K562 (cell line): ENCODE data around the gene SLC66A3. TPM values are rescaled to one million over a fixed set of nuclear protein-coding genes. Genes with fewer than 3 reads are reported as not detected.

Source experiments
- GABPB1 ChIP-seq: sonication (generic); formaldehyde crosslinking; IDR thresholded peaks from 2 replicates; pipeline ENCODE4 v1.8.0; 2022; ENCODE audit warnings: mild to moderate bottlenecking, missing genetic modification reagents
- LARP7 ChIP-seq: fragments of 450-650 bp; IDR thresholded peaks from 2 replicates; pipeline ENCODE4 v1.6.1; 2016
- ZNF174 ChIP-seq: fragments of 250-450 bp; sonication (Bioruptor Pico); IDR thresholded peaks from 2 replicates; pipeline ENCODE4 v1.4.0; 2020; ENCODE audit warnings: mild to moderate bottlenecking
- ZNF740 ChIP-seq, 3 experiments: fragments of 200-800 bp in 1 of 3; sonication (Bioruptor generic) in 1 of 3; sonication (generic) in 1 of 3; formaldehyde crosslinking in 1 of 3; IDR thresholded peaks; 2 replicates each; pipeline versions ENCODE4 v1.6.1 to v1.8.0; 2016 to 2022; ENCODE audit warnings: mild to moderate bottlenecking in 2 of 3, missing compliant biosample characterization in 2 of 3, missing genetic modification characterization in 2 of 3, missing genetic modification reagents in 1 of 3
- polyA plus RNA-seq, 8 experiments: library from polyadenylated mRNA; depleted of rRNA in 4 of 8; stranded (reverse) in 5 of 8; unstranded in 3 of 8; fragments of >200 nt; fragmentation: Nextera tagmentation in 2 of 8; fragmentation: Illumina TruSeq in 1 of 8; extraction: Ambion mirVana in 2 of 8; extraction: Trizol in 1 of 8; gene quantifications; 2 replicates each; pipeline versions ENCODE4 v1.2.1 to v1.2.3, GENCODE V29; 2011 to 2014; ENCODE audit warnings: inconsistent platforms in 1 of 8, missing spikeins in 1 of 8
- total RNA-seq, 7 experiments: library from RNA; depleted of rRNA in 6 of 7; stranded (reverse); fragments of >200 nt in 6 of 7; fragmentation: Illumina TruSeq in 2 of 7; extraction: Trizol in 2 of 7; gene quantifications; 2 replicates each; pipeline versions ENCODE4 v1.2.1 to v1.2.3, GENCODE V29; 2011 to 2021; ENCODE audit warnings: low replicate concordance in 1 of 7
- TF ChIP-seq, protein P1 (sequence below), 3 experiments: fragments of 200-800 bp in 1 of 3; fragments of 250-450 bp in 1 of 3; fragments of 450-650 bp in 1 of 3; sonication (Bioruptor Pico) in 1 of 3; sonication (Bioruptor generic) in 1 of 3; formaldehyde crosslinking in 1 of 3; IDR thresholded peaks; 2 replicates each; pipeline versions ENCODE4 v1.6.1 to v1.8.0; 2016 to 2022; ENCODE audit warnings: mild to moderate bottlenecking in 2 of 3, missing genetic modification characterization in 2 of 3, missing compliant biosample characterization in 1 of 3, moderate library complexity in 1 of 3
- TF ChIP-seq, protein P2 (sequence below), 2 experiments: fragments of 450-650 bp; formaldehyde crosslinking in 1 of 2; IDR thresholded peaks; 2 replicates each; pipeline versions ENCODE4 v1.4.0 to v1.6.1; 2014 to 2020; ENCODE audit warnings: mild to moderate bottlenecking in 2 of 2, borderline replicate concordance in 1 of 2, low read depth in 1 of 2
- TF ChIP-seq, protein P3 (sequence below): sonication (generic); formaldehyde crosslinking; IDR thresholded peaks from 2 replicates; pipeline ENCODE4 v1.8.0; 2022; ENCODE audit warnings: mild to moderate bottlenecking, missing genetic modification reagents

The SLC66A3 gene
- total and polyA plus RNA-seq, 9 of the 15 experiments (the other 6 are each of a cell fraction or from before 2014, with no cell fraction given) = 2.8 to 30.0 (median 9.1) TPM

- TF ChIP-seq, protein P1, sequence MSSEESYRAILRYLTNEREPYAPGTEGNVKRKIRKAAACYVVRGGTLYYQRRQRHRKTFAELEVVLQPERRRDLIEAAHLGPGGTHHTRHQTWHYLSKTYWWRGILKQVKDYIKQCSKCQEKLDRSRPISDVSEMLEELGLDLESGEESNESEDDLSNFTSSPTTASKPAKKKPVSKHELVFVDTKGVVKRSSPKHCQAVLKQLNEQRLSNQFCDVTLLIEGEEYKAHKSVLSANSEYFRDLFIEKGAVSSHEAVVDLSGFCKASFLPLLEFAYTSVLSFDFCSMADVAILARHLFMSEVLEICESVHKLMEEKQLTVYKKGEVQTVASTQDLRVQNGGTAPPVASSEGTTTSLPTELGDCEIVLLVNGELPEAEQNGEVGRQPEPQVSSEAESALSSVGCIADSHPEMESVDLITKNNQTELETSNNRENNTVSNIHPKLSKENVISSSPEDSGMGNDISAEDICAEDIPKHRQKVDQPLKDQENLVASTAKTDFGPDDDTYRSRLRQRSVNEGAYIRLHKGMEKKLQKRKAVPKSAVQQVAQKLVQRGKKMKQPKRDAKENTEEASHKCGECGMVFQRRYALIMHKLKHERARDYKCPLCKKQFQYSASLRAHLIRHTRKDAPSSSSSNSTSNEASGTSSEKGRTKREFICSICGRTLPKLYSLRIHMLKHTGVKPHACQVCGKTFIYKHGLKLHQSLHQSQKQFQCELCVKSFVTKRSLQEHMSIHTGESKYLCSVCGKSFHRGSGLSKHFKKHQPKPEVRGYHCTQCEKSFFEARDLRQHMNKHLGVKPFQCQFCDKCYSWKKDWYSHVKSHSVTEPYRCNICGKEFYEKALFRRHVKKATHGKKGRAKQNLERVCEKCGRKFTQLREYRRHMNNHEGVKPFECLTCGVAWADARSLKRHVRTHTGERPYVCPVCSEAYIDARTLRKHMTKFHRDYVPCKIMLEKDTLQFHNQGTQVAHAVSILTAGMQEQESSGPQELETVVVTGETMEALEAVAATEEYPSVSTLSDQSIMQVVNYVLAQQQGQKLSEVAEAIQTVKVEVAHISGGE (CRISPR knock-in tag; IDR thresholded peaks at IDR 0.05) = peak in 1 of 3 experiments; percentile 50; a peak in 1 of 6 replicates
- TF ChIP-seq LARP7 = no peak
- peak; percentile 55; the same call in 1 of the 2 replicates for TF ChIP-seq GABPB1 (CRISPR knock-in tag)
- TF ChIP-seq, protein P2, sequence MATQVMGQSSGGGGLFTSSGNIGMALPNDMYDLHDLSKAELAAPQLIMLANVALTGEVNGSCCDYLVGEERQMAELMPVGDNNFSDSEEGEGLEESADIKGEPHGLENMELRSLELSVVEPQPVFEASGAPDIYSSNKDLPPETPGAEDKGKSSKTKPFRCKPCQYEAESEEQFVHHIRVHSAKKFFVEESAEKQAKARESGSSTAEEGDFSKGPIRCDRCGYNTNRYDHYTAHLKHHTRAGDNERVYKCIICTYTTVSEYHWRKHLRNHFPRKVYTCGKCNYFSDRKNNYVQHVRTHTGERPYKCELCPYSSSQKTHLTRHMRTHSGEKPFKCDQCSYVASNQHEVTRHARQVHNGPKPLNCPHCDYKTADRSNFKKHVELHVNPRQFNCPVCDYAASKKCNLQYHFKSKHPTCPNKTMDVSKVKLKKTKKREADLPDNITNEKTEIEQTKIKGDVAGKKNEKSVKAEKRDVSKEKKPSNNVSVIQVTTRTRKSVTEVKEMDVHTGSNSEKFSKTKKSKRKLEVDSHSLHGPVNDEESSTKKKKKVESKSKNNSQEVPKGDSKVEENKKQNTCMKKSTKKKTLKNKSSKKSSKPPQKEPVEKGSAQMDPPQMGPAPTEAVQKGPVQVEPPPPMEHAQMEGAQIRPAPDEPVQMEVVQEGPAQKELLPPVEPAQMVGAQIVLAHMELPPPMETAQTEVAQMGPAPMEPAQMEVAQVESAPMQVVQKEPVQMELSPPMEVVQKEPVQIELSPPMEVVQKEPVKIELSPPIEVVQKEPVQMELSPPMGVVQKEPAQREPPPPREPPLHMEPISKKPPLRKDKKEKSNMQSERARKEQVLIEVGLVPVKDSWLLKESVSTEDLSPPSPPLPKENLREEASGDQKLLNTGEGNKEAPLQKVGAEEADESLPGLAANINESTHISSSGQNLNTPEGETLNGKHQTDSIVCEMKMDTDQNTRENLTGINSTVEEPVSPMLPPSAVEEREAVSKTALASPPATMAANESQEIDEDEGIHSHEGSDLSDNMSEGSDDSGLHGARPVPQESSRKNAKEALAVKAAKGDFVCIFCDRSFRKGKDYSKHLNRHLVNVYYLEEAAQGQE (IDR thresholded peaks at IDR 0.05; ENCODE audit: borderline replicate concordance) = peak; percentile 34
- TF ChIP-seq, protein P2 (CRISPR knock-in tag; IDR thresholded peaks at IDR 0.05; ENCODE audit: low read depth) = 0 out of 2 replicates have a peak, but pooled peaks have one; percentile 64
- TF ChIP-seq ZNF174 (CRISPR knock-in tag) = no peak
- no peak for TF ChIP-seq ZNF740 (CRISPR knock-in tag; IDR thresholded peaks at IDR 0.05)
- TF ChIP-seq ZNF740 (tag; IDR thresholded peaks at IDR 0.05) = no peak
- TF ChIP-seq, protein P3, sequence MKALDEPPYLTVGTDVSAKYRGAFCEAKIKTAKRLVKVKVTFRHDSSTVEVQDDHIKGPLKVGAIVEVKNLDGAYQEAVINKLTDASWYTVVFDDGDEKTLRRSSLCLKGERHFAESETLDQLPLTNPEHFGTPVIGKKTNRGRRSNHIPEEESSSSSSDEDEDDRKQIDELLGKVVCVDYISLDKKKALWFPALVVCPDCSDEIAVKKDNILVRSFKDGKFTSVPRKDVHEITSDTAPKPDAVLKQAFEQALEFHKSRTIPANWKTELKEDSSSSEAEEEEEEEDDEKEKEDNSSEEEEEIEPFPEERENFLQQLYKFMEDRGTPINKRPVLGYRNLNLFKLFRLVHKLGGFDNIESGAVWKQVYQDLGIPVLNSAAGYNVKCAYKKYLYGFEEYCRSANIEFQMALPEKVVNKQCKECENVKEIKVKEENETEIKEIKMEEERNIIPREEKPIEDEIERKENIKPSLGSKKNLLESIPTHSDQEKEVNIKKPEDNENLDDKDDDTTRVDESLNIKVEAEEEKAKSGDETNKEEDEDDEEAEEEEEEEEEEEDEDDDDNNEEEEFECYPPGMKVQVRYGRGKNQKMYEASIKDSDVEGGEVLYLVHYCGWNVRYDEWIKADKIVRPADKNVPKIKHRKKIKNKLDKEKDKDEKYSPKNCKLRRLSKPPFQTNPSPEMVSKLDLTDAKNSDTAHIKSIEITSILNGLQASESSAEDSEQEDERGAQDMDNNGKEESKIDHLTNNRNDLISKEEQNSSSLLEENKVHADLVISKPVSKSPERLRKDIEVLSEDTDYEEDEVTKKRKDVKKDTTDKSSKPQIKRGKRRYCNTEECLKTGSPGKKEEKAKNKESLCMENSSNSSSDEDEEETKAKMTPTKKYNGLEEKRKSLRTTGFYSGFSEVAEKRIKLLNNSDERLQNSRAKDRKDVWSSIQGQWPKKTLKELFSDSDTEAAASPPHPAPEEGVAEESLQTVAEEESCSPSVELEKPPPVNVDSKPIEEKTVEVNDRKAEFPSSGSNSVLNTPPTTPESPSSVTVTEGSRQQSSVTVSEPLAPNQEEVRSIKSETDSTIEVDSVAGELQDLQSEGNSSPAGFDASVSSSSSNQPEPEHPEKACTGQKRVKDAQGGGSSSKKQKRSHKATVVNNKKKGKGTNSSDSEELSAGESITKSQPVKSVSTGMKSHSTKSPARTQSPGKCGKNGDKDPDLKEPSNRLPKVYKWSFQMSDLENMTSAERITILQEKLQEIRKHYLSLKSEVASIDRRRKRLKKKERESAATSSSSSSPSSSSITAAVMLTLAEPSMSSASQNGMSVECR = no peak
Observed at GRCh38 chr2:11155381-11156035, at the start of gene SLC66A3 (continued).
